H1 (cell line): ENCODE measurements around the gene GTF2I. TPM values are rescaled to one million over a fixed set of nuclear protein-coding genes. Genes with fewer than 3 reads are reported as not detected.

Experiments
- CTCF ChIA-PET: fragments of 300-600 bp; sonication (Branson Sonifier 250); formaldehyde crosslinking; loops from one replicate; lab custom pipeline; 2021; ENCODE audit not compliant: partially characterized antibody; lab: Charles Lee
- POLR2A ChIA-PET: fragments of 300-600 bp; sonication (Branson Sonifier 250); formaldehyde crosslinking; loops from one replicate; lab custom pipeline; 2021; ENCODE audit warnings: inconsistent platforms; ENCODE audit not compliant: partially characterized antibody; lab: Charles Lee
- DNase-seq, 2 experiments: peaks; one replicate each; pipeline versions ENCODE4 v3.0.0 to v3.0.0-alpha.2; 2010 to 2022; ENCODE audit warnings: low spot score in 2 of 2, low read depth in 1 of 2, mixed read lengths in 1 of 2
- FAIRE-seq: peaks from 2 replicates; lab custom pipeline; 2011; peaks lifted over from hg19 to GRCh38; lab: Jason Lieb, UNC
- H2AFZ ChIP-seq: 2 replicates; pipeline ENCODE4 v1.8.1; 2012; ENCODE audit warnings: low read length, inconsistent platforms
- H2AK5ac ChIP-seq: 2 replicates; pipeline ENCODE4 v1.6.1; 2013; ENCODE audit warnings: low read depth, low read length
- H2BK120ac ChIP-seq: replicated peaks from 2 replicates; pipeline ENCODE3; 2013; ENCODE audit warnings: low read depth, low read length, inconsistent platforms
- H2BK12ac ChIP-seq: 2 replicates; pipeline ENCODE4 v1.6.1; 2013; ENCODE audit warnings: low read depth, low read length
- H2BK15ac ChIP-seq: 2 replicates; pipeline ENCODE4 v1.6.1; 2013; ENCODE audit warnings: low read length
- H2BK20ac ChIP-seq: 2 replicates; pipeline ENCODE4 v1.6.1; 2013; ENCODE audit warnings: low read length
- H2BK5ac ChIP-seq: 2 replicates; pipeline ENCODE4 v1.6.1; 2013; ENCODE audit warnings: low read depth, low read length
- H3K14ac ChIP-seq: 2 replicates; pipeline ENCODE4 v1.6.1; 2013; ENCODE audit warnings: inconsistent platforms; ENCODE audit not compliant: insufficient read length
- H3K18ac ChIP-seq: 2 replicates; pipeline ENCODE4 v1.6.1; 2013; ENCODE audit warnings: low read length; ENCODE audit errors: extremely low read depth
- H3K23ac ChIP-seq: 2 replicates; pipeline ENCODE4 v1.6.1; 2013; ENCODE audit warnings: inconsistent platforms; ENCODE audit not compliant: insufficient read length
- H3K23me2 ChIP-seq: 2 replicates; pipeline ENCODE4 v1.6.1; 2013; ENCODE audit warnings: low read depth, low read length
- H3K27ac ChIP-seq: 2 replicates; pipeline ENCODE4 v1.6.1; 2011; ENCODE audit warnings: low read depth, low read length, inconsistent platforms
- H3K27me3 ChIP-seq, 4 experiments: replicated peaks in 1 of 4; 1 replicate in 1 of 4; 2 replicates in 3 of 4; pipeline versions ENCODE4 v1.6.1 to v1.8.1; 2011 to 2013; ENCODE audit warnings: low read length in 3 of 4, mild to moderate bottlenecking in 3 of 4, inconsistent platforms in 2 of 4, mixed read lengths in 2 of 4, moderate library complexity in 1 of 4; ENCODE audit not compliant: control insufficient read depth in 3 of 4, insufficient read depth in 3 of 4; ENCODE audit errors: extremely low read depth in 1 of 4
- H3K36me3 ChIP-seq, 4 experiments: 2 replicates each; pipeline versions ENCODE4 v1.6.1 to v1.8.1; 2011 to 2013; ENCODE audit warnings: mild to moderate bottlenecking in 4 of 4, low read length in 3 of 4, moderate library complexity in 2 of 4, control low read depth in 1 of 4, inconsistent platforms in 1 of 4; ENCODE audit not compliant: insufficient read depth in 4 of 4, control insufficient read depth in 2 of 4
- H3K4ac ChIP-seq: replicated peaks from 2 replicates; pipeline ENCODE3; 2013; ENCODE audit warnings: low read length, low read depth, mixed read lengths, inconsistent platforms; ENCODE audit not compliant: insufficient read length
- H3K4me1 ChIP-seq, 4 experiments: replicated peaks in 1 of 4; 1 replicate in 1 of 4; 2 replicates in 3 of 4; pipeline versions ENCODE4 v1.6.1 to v1.8.1; 2011 to 2013; ENCODE audit warnings: low read length in 3 of 4, inconsistent platforms in 2 of 4, mixed read lengths in 1 of 4; ENCODE audit not compliant: insufficient read depth in 4 of 4, control insufficient read depth in 3 of 4
- H3K4me2 ChIP-seq, 2 experiments: 2 replicates each; pipeline versions ENCODE4 v1.6.1 to v1.8.1; 2011 to 2013; ENCODE audit warnings: low read depth in 2 of 2, low read length in 2 of 2, control low read depth in 1 of 2, inconsistent platforms in 1 of 2, mild to moderate bottlenecking in 1 of 2; ENCODE audit not compliant: insufficient read depth in 1 of 2
- H3K4me3 ChIP-seq, 4 experiments: fragments of 200-600, 300-600 bp in 1 of 4; sonication (generic), shearing (Covaris generic), sonication (Bioruptor Twin) in 1 of 4; 2 replicates each; pipeline versions ENCODE4 v1.5.1 to v1.8.1; 2011 to 2016; ENCODE audit warnings: low read length in 4 of 4, low read depth in 3 of 4, control low read depth in 2 of 4, inconsistent platforms in 2 of 4, mild to moderate bottlenecking in 2 of 4, mixed read lengths in 1 of 4, moderate library complexity in 1 of 4; ENCODE audit not compliant: insufficient read depth in 2 of 4; ENCODE audit errors: extremely low read depth in 1 of 4
- H3K56ac ChIP-seq: replicated peaks from 2 replicates; pipeline ENCODE3; 2013; ENCODE audit warnings: low read depth, mild to moderate bottlenecking, mixed read lengths, low read length, inconsistent platforms; ENCODE audit not compliant: insufficient read length
- H3K79me1 ChIP-seq: 2 replicates; pipeline ENCODE4 v1.6.1; 2013; ENCODE audit warnings: low read depth, low read length, control low read depth
- H3K79me2 ChIP-seq, 2 experiments: 2 replicates each; pipeline versions ENCODE4 v1.6.1 to v1.8.1; 2012 to 2013; ENCODE audit warnings: low read length in 2 of 2, mild to moderate bottlenecking in 2 of 2, inconsistent platforms in 1 of 2; ENCODE audit not compliant: insufficient read depth in 2 of 2, control insufficient read depth in 1 of 2
- H3K9ac ChIP-seq, 4 experiments: replicated peaks in 1 of 4; 1 replicate in 1 of 4; 2 replicates in 3 of 4; pipeline versions ENCODE4 v1.6.1 to v1.8.1; 2011 to 2013; ENCODE audit warnings: low read depth in 3 of 4, low read length in 3 of 4, control low read depth in 2 of 4, mild to moderate bottlenecking in 2 of 4, moderate library complexity in 2 of 4, inconsistent platforms in 1 of 4; ENCODE audit errors: extremely low read depth in 1 of 4
- H3K9me3 ChIP-seq, 2 experiments: 2 replicates each; pipeline versions ENCODE4 v1.6.1 to v1.8.1; 2012 to 2013; ENCODE audit warnings: mild to moderate bottlenecking in 2 of 2, moderate library complexity in 2 of 2, control low read depth in 1 of 2, inconsistent platforms in 1 of 2, low read depth in 1 of 2, low read length in 1 of 2, mixed read lengths in 1 of 2; ENCODE audit not compliant: insufficient read depth in 2 of 2
- H4K20me1 ChIP-seq, 2 experiments: replicated peaks in 1 of 2; 2 replicates each; pipeline versions ENCODE3 to v1.8.1; 2011 to 2013; ENCODE audit warnings: inconsistent platforms in 2 of 2, low read length in 2 of 2, mild to moderate bottlenecking in 1 of 2; ENCODE audit not compliant: insufficient read depth in 2 of 2, control insufficient read depth in 1 of 2
- H4K5ac ChIP-seq: 2 replicates; pipeline ENCODE4 v1.6.1; 2013; ENCODE audit warnings: low read length, low read depth, mixed read lengths, inconsistent platforms; ENCODE audit not compliant: insufficient read length
- H4K8ac ChIP-seq: 2 replicates; pipeline ENCODE4 v1.8.0; 2013; ENCODE audit warnings: mild to moderate bottlenecking, moderate library complexity, low read length, inconsistent platforms; ENCODE audit not compliant: insufficient read depth; ENCODE audit errors: extremely low read depth
- H4K91ac ChIP-seq: replicated peaks from 2 replicates; pipeline ENCODE3; 2013; ENCODE audit warnings: low read length, mixed read lengths, inconsistent platforms; ENCODE audit not compliant: insufficient read length
- MAFK ChIP-seq: IDR thresholded peaks from 2 replicates; pipeline ENCODE4 v1.6.1; 2012; ENCODE audit warnings: low read depth, mild to moderate bottlenecking, improper control_type of control experiment, low read length
- NRF1 ChIP-seq: IDR thresholded peaks from 2 replicates; pipeline ENCODE4 v1.6.1; 2011; ENCODE audit warnings: mild to moderate bottlenecking, low read depth, low read length, improper control_type of control experiment
- POLR2AphosphoS5 ChIP-seq: IDR thresholded peaks from 2 replicates; pipeline ENCODE4 v1.6.1; 2011; ENCODE audit warnings: low read depth, low read length
- RXRA ChIP-seq: IDR thresholded peaks from 2 replicates; pipeline ENCODE4 v1.6.1; 2011; ENCODE audit warnings: low read depth, mild to moderate bottlenecking, low read length, moderate library complexity; ENCODE audit not compliant: insufficient read depth
- SIRT6 ChIP-seq: IDR thresholded peaks from one replicate; pipeline ENCODE4 v1.7.1; 2012; ENCODE audit warnings: low read length, inconsistent platforms
- SIX5 ChIP-seq: IDR thresholded peaks from 2 replicates; pipeline ENCODE4 v1.6.1; 2011; ENCODE audit warnings: mild to moderate bottlenecking, low read depth, low read length
- SP4 ChIP-seq: IDR thresholded peaks from 2 replicates; pipeline ENCODE4 v1.6.1; 2012; ENCODE audit warnings: low read length, inconsistent platforms
- TCF12 ChIP-seq: IDR thresholded peaks from 2 replicates; pipeline ENCODE4 v1.6.1; 2011; ENCODE audit warnings: low read depth, mild to moderate bottlenecking, low read length
- TEAD4 ChIP-seq: IDR thresholded peaks from 2 replicates; pipeline ENCODE4 v1.6.1; 2012; ENCODE audit warnings: low read depth, low read length, inconsistent platforms, mixed read lengths
- YY1 ChIP-seq: IDR thresholded peaks from 2 replicates; pipeline ENCODE4 v1.6.1; 2011; ENCODE audit warnings: low read depth, mild to moderate bottlenecking, low read length
- WGBS, 2 experiments: shearing (Covaris generic) in 1 of 2; methylation state at CpG; one replicate each; pipeline versions ENCODE4 v1.1.6 to v1.1.7; 2013 to 2015; ENCODE audit warnings: low lambda C conversion rate in 2 of 2, mixed read lengths in 2 of 2, inconsistent platforms in 1 of 2, low coverage in 1 of 2, missing lambda C conversion rate in 1 of 2; ENCODE audit not compliant: insufficient replicate concordance in 2 of 2, insufficient coverage in 1 of 2, insufficient read length in 1 of 2; ENCODE audit errors: extremely low coverage in 1 of 2, missing lambda C conversion rate in 1 of 2; 5-methylcytosine and 5-hydroxymethylcytosine counted together
- polyA plus RNA-seq, 7 experiments: library from polyadenylated mRNA; depleted of rRNA in 3 of 7; stranded (reverse) in 5 of 7; unstranded in 2 of 7; fragments of >200 nt in 5 of 7; fragments of 200-250 nt in 2 of 7; gene quantifications; 1 replicate in 5 of 7; 2 replicates in 1 of 7; 4 replicates in 1 of 7; pipeline versions ENCODE4 v1.2.1 to v1.2.3, GENCODE V29; 2011 to 2013; ENCODE audit warnings: missing spikeins in 2 of 7, mixed read lengths in 2 of 7
- total RNA-seq: library from RNA; stranded (reverse); fragmentation: NEBNext Ultra II Directional; extraction: Animal tissue kit (Norgen Biotek cat#: 25700); gene quantifications from 2 replicates; pipeline ENCODE4 v1.2.1, GENCODE V29; 2021
- TF ChIP-seq, protein P1 (sequence below): IDR thresholded peaks from 2 replicates; pipeline ENCODE4 v1.6.1; 2012; ENCODE audit warnings: inconsistent platforms

The GTF2I gene
- total and polyA plus RNA-seq, 2 of the 8 experiments (the other 6 are each of a cell fraction or from before 2014, with no cell fraction given) = 46.7 to 316 TPM

GRCh38 chr7:74656837-74657691 lies 454 bp upstream of the GTF2I start:
- H2BK20ac ChIP-seq = peak overlapping the region; percentile 72
- H2AK5ac ChIP-seq = no peak overlapping the region
- peak overlapping the region; percentile 54 for H4K91ac ChIP-seq
- no peaks in the 10 kb centered on the region for H4K20me1 ChIP-seq
- no peaks in the 10 kb centered on the region for H3K27me3 ChIP-seq
- no peaks in the 10 kb centered on the region for H3K79me1 ChIP-seq
- 1% methylated on average over 42 of the region's 60 CpGs; no CpG with 5 or more reads in 1 of the 2 experiments for whole genome bisulfite sequencing, 2 experiments
- H3K4me2 ChIP-seq = peak overlapping the region; percentile 65 to 96
- peak overlapping the region; percentile 97 for H3K56ac ChIP-seq
- ChIA-PET POLR2A (interaction anchor here (0.7 to 4.0 kb wide), 26 partner anchors 9 to 448 kb away, joined by 3 to 25 read pairs (median 5); no protein-coding TSS in a partner anchor), CTCF (interaction anchor here (0.9 to 1.3 kb wide), 2 partner anchors 67 to 251 kb away, joined by 4 read pairs; no protein-coding TSS in a partner anchor)
- H3K36me3 ChIP-seq = peaks cover 0 to 6% (median 0%) of the 10 kb centered on the region in 4 experiments; a peak in 1 of 8 replicates
- DNase-seq (peak; percentile 92 to 99), FAIRE-seq (no peak)
- peaks cover 19% of the 10 kb centered on the region; the same call in 1 of the 2 replicates for H3K23me2 ChIP-seq
- H4K5ac ChIP-seq = peak overlapping the region; percentile 95
- peak overlapping the region; percentile 99 for H2BK5ac ChIP-seq
- H3K14ac ChIP-seq = no peak overlapping the region
- no peak overlapping the region for H2AFZ ChIP-seq
- H3K9me3 ChIP-seq = no peaks in the 10 kb centered on the region
- H3K79me2 ChIP-seq = peaks cover 3 to 27% of the 10 kb centered on the region in 2 experiments; a peak in 3 of 4 replicates
- peak overlapping the region; percentile 98 for H3K27ac ChIP-seq
- H3K4ac ChIP-seq = peak overlapping the region; percentile 25
- H3K9ac ChIP-seq = peak overlapping the region; percentile 81 to 95 (median 86)
- peak overlapping the region; percentile 88; the same call in 1 of the 2 replicates for H2BK15ac ChIP-seq
- peak overlapping the region; percentile 6 for H2BK120ac ChIP-seq
- peak overlapping the region; percentile 85; the same call in 1 of the 2 replicates for H2BK12ac ChIP-seq
- peak overlapping the region; percentile 82 to 97 (median 88) for H3K4me3 ChIP-seq
- H3K23ac ChIP-seq = no peak overlapping the region
- H3K18ac ChIP-seq = peak overlapping the region; percentile 85
- H3K4me1 ChIP-seq = peaks cover 7 to 21% (median 13%) of the 10 kb centered on the region in 4 experiments
- H4K8ac ChIP-seq = peak overlapping the region; percentile 98
- TF ChIP-seq YY1 (peak; percentile 93), POLR2AphosphoS5 (peak; percentile 70), MAFK (no peak), SP4 (0 out of 2 replicates have a peak, but pooled peaks have one; percentile 8), TEAD4 (0 out of 2 replicates have a peak, but pooled peaks have one; percentile 58), TCF12 (0 out of 2 replicates have a peak, but pooled peaks have one; percentile 33), SIX5 (peak; percentile 69), NRF1 (peak; percentile 85), SIRT6 (no peak), RXRA (no peak)
- TF ChIP-seq, protein P1, sequence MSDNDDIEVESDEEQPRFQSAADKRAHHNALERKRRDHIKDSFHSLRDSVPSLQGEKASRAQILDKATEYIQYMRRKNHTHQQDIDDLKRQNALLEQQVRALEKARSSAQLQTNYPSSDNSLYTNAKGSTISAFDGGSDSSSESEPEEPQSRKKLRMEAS = peak; percentile 66
